ENCODE measurements around the gene GFI1B.
"Not testable (repeated sequence)": the region's sequence is repeated elsewhere in the genome, so short reads cannot be mapped to it uniquely, and the experiment has no call there.

Gene GFI1B

DNA sequence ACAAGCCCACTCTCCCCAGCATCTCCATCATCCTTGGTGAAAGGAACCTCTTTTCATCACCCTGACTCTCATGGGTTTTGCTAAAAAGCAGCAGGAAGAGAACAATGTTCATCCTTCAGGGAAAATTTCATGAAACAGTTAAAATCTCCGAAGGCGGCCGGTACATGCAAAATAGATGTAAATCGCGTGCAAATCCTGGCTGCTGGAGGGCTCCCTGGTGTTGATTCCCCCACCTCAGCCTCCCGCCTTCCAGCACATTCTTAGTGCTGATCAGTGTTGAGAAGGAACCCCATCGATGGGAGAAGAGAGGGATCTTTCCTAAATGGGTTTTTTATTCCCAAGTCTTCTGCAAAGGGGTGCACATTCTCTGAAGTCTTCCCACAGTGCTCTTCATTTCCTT lies 8.7 kb upstream of the GFI1B start:
- no peak for DNase-seq (ENCODE audit: low spot score)

DNA sequence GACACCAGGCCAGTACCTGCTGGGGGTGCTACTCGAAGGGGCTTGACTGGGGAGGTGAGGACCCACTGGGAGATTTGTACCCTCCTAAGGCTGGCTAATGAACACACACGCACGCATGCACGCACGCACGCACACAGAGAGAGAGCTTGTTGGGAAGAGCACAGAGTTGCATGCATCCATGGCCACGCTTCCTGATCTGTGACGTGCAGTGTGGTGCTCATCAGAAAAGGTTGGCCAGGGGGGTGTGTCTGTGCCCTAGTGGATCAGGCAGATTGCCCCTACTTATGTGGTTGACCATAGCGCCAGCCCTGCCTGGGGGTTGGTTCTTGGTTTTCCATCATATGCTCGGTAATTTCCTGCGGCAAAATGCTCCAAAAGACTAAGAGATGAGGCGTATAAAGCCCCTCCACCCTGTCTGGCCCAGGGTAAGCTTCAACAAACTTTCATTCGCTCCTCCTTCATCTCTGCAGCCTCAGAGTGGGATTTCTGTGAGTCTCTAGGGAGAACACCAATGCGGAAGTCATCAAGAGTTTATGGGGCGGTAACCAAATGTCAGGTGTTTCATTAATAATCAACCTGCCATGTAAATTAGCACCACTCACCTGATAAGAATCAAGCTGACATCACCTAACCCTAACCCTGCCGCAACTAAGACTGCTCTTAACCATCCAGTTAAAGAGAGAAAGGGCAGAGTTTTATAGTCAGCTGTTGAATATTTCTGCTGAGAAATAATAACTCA lies 8.0 kb upstream of the GFI1B start:
- DNase-seq (ENCODE audit: low spot score): no peak

DNA sequence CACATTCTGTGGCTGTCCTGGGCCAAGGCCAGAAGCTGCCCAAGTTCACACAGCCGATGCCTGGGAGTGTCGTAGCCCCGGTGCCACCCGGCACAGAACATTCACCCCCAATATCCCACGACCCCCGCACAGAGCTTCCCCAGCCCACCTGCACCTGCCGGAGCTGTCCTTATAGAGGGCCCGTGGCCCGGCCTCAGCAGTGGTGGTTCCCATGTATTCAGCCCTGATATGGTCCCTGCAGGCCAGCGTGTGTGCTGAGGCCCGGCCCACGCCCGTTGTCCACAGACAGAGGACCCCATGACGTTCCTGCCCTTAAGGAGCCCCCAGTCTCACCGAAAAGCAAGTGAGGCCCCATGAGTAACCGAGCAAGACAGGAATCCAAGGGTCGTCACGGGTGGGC lies 5.3 kb upstream of the GFI1B start:
- no peak for DNase-seq (ENCODE audit: low spot score)

DNA sequence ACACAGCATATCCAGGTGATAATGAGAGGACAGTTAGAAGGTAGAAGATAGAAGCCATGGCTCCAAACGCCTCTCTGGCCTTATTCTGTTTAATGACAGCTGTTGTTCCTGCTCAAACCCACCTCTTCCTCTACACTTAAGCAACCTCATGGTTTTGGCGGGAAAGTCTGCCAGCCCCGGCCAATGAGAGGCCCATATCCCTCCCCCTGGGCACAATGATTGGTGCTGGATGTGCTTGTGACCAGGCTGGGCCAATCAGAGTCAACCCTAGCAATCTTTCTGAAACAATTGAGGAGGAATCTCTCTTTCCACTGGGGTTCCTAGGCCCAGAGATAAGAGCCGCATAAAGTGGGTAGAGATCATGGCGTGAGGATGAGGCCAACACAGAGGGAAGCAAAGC lies 4.8 kb upstream of the GFI1B start:
- DNase-seq (ENCODE audit: low spot score): peak; percentile 29

DNA sequence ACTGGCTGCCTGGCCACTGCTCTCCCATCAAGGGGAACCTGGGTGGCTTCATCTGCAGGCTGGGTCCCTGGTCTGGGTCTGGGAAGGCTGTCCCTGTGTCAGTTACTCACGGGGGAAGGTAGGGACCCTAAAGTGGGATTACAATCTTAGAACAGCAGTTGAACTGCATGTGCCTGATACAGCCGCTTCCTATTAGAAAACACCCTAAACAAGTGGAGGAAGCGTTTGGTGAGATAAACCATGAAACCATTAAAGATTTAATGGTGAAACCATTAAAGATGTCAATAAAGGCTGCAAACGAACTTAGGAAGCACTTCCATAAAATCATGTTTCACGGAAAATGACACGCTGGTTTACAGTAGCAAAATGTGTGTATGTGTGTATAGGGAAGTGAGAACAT lies 2.5 kb upstream of the GFI1B start:
- DNase-seq (ENCODE audit: low spot score): no peak

DNA sequence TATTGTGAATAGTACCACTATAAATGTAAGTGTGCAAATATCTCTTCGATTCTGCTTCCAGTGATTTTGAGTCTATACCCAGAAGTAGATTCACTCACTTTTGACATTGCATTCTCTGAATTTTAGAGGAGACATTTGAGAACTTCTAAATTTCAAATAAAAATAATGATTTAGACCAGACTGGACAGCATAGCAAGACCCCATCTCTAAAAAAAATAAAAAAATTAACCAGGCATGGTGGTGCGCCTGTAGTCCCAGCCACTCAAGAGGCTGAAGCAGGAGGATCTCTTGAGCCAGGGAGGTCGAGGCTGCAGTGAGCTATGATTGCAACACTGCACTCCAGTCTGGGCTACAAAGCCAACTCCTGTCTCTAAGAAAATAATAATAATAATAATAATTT lies 1.9 kb upstream of the GFI1B start:
- DNase-seq (ENCODE audit: low spot score): no peak

DNA sequence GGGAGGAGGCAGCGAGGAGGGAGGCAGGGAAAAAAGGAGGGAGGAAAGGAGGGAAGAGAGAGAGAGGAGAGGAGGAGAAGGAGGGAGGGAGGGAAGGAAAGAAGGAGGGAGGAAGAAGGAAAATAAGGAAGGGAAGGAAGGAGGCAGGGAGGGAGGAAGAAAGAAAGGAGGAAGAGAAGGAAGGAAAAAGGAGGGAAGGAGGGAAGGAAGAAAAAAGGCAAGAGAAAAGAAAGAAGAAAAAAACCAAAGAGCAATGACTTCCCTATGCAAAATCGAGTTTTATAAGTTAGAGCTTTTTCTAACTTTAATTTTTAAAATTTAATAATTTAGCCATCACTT lies 413 bp upstream of the GFI1B start:
- DNase-seq (ENCODE audit: low spot score): no peak

DNA sequence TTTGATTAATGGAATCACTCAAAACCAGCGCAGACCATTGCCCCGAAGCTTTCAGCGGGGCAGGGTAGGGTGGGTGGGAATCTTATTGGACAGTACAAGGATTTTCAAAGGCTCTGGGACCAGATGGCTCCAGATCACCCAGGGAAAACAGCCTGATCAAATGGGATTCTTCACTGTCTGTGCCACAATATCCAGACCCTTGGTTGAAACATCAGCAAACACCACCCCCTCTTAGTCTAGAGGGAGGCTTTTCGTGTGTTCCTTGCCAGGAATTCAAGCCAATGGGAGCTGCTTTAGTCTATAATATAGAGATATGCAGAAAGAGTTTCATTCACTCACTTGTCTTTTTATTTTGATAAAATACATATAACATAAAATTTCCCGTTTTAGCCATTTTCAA lies 1.7 kb downstream of the GFI1B start:
- DNase-seq (ENCODE audit: low spot score): no peak

DNA sequence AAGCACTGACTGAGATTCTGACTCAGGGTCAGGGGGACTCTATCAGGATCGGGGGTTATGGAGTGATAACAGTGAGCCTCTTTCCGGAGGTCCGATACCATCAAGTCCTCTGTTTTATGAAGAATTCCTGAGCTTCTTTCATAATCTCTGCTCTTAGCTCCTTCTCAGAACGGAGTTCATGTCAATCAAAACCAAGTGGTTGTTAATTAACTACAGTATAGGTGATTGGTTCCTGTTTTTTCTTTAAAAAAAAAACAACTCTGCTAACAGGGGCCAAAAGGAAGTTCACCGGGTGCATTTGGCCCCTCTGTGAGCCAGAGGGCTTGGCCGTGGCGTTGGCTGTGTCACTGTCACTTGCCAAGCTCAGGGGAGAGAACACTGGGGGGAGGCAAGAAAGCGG lies 4.0 kb downstream of the GFI1B start:
- DNase-seq (ENCODE audit: low spot score): no peak

DNA sequence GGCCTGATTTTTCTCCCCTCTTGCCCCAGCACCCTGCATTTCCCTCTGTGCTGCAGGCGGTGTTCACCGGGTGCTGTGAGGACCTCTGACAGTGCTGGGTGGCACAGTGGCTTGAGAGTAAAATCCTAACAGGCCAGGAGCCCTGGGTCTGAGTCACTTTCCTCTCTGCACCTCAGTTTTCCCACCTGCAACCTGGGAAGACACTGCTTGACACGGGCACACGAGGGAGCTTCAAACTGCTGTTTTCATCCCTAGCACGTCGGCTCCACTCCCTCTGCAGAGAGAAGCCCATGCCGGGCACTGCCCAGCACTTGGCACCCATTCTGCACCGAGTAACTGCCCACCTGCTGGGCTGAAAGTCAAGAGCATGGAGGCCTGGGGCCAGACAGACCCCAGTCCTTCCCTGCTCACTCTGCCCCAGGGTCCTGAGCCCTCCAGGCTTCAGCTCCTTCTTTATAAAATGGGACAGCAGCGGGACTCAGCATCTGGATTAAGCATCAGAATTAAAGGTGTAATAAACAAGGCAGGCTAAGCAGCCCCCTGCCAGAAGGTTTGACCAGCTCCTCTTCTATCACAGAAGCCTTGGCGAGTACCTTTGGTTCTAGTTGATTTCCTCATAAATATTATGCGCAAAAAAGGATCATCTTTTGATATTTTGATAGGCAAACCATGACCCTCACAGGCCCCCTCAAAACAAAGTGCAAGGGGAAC lies 5.2 kb downstream of the GFI1B start:
- no peak for DNase-seq (ENCODE audit: low spot score)

DNA sequence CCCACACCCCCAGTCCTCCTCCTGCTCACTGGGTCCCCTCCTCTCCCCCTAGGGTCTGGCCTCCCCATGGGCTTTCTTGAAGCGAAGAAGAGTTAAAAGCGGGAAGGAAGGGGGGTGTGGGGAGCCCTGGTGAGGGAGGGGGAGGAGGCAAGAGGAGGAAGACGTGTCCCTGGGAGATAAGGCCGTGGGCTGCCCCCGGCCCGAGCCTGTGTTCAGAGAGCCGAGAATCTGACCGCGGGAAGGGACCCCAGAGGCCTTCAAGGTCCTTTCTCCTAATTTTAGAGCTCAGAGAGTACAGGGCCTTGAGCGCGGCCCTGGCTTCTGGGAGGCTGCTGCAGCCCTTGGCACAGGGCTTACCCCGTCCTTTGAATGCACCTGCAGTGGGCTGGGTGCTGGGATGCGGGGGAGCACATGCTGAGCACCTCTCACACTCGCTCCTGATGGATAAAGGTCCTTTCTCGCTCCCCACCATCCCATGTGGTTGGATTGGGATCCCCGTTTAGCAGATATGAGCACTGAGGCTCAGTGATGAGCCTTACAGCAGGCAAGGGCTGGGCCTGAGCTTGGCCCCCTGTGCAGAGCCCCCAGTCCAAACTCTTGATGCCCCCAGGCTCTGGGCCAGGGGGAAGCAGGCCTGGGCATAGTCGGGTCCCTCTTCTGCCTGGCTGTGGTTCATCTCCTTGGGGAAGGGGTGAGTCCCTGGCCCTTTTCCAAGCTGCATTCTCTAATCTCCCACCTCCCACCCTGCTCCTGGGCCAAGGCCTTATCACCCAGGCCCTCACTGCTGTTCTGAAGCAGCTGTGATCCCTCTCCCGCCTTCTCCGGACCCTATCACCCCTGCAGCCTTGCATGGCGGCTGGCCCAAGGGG lies 5.9 kb downstream of the GFI1B start:
- DNase-seq (ENCODE audit: low spot score): no peak

DNA sequence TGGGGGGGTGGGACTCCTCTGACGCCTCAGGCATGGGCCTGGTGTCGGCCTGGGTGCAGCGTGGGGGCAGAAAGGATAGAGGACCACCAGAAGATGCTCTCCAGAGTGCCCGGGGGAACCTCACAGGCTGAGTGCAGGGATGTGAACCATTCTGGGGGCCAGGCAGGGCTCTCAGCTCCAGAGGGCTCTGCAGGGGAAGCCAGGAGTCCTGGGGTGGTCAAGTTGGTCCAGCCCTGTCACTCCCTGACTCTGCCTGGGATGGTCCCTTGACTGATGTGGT lies 6.5 kb downstream of the GFI1B start:
- DNase-seq (ENCODE audit: low spot score): no peak

DNA sequence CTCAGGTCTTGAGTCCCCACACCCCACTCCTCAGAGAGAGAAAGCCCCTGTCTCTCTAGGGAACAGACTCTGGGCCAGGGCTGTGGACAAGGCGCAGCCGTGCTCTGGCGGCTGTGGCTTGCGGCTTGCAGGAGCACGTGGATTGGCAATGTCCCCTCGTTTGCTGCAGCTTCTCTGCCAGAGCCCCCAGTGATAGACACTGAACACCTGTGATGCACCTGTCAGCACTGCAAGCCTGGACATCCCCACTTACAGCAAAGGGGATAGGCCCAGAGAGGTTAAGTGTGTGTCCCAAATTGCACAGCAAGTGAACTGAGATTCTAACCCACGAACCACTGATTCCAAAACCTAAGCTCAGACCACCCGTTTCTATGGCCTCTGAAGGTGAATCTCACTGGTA lies 7.0 kb downstream of the GFI1B start:
- DNase-seq (ENCODE audit: low spot score): no peak

DNA sequence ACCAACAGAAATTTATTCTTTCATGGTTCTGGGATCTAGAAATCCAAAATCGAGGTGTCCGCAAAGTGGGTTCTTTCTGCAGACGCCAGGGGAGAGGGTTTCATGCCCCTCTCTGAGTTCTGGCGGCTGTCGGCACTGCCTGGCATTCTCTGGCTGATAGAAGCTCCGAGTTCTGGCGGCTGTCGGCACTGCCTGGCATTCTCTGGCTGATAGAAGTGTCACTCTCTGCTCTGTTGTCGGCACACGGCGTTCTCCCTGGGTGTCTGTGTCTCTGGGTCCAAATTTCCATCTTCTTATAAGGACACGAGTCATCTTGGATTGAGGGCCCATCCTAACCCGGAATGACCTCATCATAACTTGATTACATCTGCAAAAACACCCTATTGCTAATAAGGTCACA lies 7.6 kb downstream of the GFI1B start:
- DNase-seq (ENCODE audit: low spot score): no peak

DNA sequence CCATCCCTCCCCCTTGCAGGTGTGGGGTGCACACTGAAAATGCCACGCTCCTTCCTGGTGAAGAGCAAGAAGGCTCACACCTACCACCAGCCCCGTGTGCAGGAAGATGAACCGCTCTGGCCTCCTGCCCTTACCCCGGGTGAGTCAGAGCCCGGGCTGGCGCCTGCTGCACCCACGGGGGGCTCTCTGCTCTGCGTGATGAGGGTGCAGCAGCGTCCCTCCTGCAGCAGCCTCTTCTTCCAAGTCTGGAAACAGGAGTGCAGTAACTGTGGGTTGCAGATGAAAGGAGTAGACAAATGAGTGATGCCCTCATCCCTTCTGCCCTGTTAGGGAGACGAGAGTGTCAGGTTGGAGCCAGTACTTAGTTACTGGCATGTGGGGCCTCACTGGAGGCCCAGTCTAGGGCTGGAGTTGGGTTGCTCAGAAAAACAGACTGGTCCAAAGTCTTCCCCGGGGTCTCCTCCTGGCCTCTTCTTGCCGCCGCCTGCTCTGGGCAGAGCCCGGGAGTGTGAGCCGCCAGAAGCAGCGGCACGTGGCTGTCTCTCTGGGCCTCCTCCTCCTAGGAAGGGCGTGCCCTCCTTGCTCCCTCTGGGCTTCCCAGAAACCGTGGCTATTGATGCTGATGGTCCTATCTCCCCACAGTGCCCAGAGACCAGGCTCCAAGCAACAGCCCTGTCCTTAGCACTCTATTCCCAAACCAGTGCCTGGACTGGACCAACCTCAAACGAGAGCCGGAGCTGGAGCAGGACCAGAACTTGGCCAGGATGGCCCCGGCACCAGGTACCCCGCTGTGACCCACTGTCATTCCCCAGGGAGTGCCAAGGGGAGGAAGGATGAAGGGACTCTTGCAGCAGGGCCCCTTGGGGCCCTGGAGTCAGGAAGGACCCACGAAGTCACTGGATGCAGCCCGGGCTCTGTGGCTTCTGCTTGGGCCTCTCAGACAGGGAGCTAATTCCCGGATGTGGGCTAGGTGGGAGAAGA lies 8.4 kb downstream of the GFI1B start:
- DNase-seq (ENCODE audit: low spot score): no peak

DNA sequence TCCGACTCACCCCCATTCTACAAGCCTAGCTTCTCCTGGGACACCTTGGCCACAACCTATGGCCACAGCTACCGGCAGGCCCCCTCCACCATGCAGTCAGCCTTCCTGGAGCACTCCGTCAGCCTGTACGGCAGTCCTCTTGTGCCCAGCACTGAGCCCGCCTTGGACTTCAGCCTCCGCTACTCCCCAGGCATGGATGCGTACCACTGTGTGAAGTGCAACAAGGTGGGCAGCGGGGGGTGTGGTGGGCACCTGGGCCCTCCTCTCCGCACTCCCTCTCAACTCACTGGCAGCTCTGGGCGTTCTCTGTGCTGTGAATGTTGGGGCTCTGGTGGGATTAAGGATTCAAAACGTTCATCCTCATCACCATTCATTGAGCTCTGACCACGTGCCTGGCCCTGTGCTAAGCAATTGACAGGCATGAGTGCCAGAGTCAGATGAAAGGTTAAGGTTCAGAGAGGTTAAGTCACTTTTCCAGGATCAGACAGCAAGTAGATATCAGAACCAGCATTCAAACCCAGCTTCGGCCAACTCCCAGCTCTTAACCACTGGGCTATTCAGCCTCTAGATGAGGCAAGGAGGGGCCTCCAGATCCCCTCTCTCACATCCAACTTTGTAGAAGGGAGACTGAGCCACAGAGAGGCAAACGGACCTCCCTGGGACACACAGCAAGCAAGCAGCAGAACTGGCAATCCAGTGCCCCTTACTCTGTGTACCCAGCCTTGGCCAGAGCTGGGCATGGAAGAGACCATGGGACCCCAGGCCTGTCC lies 9.9 kb downstream of the GFI1B start:
- no peak for DNase-seq (ENCODE audit: low spot score)

DNA sequence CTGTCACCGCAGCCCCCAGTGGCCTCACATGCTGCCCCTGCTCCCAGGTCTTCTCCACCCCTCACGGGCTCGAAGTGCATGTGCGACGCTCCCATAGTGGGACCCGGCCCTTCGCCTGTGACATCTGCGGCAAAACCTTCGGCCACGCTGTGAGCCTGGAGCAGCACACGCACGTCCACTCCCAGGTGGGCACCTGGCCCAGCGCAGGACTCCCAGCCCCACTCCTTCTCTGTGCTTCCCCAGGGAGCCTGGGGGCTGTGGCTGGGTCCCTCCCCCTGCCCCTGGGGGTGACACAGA lies 10.5 kb downstream of the GFI1B start:
- no peak for DNase-seq (ENCODE audit: low spot score)

DNA sequence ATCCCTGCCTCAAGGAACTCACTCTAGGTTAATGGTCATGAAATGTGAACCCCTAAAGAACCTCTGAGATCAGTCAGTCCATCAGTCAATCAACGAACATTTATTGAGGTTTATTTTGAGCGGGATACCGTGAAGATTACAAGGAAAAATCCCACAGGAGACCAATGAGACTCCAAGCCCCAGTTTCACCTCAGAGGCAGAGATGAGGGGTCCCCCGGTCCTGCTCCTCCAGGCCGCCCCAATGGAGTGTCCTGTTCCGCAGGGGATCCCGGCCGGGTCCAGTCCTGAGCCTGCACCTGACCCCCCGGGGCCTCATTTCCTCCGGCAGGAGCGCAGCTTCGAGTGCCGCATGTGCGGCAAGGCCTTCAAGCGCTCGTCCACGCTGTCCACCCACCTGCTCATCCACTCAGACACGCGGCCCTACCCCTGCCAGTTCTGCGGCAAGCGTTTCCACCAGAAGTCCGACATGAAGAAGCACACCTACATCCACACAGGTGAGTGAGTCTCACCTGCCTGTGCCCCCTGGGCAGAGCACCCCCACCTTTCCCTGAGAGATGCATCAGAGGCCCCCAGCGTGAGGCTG lies 11.0 kb downstream of the GFI1B start:
- no peak for DNase-seq (ENCODE audit: low spot score)

DNA sequence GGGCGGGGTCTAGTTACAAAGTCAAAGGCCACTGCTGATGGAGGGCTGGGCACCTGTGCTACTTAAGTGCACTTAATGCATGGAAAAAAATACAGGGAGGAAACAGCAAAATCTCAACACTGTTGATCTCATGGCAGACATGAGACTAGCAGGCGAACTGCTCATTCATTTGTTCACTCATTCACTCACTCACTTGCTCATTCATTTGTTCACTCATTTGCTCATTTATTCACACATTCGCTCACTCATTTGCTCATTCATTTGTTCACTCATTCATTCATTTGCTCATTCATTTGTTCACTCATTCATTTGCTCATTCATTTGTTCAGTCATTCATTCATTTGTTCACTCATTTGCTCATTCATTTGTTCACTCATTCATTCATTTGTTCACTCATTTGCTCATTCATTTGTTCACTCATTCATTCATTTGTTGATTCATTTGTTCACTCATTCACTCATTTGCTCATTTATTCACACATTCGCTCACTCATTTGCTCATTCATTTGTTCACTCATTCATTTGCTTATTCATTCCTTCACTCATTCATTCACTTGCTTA lies 11.6 kb downstream of the GFI1B start:
- DNase-seq (ENCODE audit: low spot score): not testable (repeated sequence)

DNA sequence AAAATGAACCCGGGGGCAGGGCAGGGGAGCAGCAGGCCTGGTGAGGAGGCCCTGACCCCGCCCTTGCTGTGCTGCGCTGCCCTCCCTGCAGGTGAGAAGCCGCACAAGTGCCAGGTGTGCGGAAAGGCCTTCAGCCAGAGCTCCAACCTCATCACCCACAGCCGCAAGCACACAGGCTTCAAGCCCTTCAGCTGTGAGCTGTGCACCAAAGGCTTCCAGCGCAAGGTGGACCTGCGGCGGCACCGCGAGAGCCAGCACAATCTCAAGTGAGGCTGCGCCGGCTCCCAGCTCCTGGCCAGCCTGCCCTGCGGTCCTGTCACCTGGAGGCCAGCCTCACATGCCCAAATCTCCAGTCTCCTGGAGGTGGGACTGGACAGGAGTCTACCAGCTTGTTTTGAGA lies 12.3 kb downstream of the GFI1B start:
- DNase-seq (ENCODE audit: low spot score): no peak
